ENCODE measurements around the gene AIP.
A peak's percentile ranks its signal among the peaks of the same experiment; 100 is the strongest.
"Not testable (repeated sequence)": the region's sequence is repeated elsewhere in the genome, so short reads cannot be mapped to it uniquely, and the experiment has no call there.

AIP gene

DNA sequence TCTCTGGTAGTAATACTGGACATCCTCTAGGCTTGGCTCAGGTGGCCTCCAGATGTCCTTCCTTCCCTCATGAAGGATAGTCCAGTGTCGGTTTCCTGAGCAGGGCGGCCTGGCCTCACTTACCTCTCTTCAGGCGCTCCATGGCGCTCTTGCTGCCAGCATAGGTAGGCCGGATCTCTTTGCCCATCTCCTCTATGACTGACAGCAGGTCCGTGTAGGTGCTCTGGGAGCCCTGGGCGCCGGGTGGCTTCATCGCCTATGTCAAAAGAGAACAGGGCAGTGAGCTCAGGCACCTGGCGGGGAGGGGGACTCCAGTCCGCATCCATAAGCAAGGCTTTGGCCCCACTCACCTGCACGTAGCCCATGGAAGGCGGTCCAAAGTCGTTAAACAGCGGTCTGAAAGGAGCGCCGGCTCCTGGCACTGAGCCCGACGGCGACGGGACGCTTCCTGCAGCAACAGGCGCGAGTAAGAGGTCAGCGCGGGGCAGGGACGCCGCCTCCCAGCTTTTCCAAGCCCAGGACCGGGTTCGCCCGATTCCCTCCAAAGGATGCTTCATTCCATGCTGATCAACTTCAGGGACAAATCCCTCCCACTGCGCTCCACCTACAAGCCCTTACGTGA lies 24.5 kb downstream of the AIP start:
- peak in 2 of 14 donors; percentile 39 to 55 for DNase-seq

DNA sequence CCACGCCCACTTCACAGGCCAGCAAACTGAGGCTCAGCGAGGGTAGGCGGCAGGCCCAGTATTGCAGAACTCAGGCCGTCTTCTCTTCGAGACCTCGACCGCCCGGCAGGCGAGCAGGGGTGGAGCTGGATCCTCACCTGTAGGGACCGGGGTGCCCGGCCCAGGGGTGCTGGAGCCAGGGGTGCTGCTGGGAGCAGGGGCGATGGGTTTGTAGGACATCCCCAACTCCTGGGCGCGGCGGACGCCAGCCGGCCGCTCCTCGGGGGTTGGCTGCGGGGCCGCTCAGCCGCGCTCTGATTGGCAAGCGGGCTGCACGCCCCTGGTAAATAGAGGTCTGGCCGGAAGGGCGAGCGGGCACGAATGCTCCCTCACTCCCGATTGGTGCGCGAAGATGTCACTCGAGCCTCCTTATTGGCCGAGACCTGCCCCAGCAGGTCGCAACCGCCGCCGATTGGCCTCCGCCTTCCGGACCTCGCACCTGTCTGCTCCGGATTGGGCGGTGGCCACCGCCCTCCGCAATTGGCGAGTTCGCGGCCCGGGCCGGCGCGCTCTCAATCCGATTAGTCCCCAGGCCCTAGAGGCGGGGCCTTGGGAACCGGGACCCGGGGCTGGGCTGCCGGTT lies 25.1 kb downstream of the AIP start, which contains the start of gene CDK2AP2:
CDK2AP2 (minus strand) TSS at position 299 of the 622 bp plus-strand sequence; CDS start at position 219, 80 bp downstream.
- peak; percentile 81 to 99 (median 97) for DNase-seq

- DNase-seq = peak; percentile 81 to 99 (median 96)
Observed at GRCh38 chr11:67508486-67509121, 25.8 kb downstream of the AIP start.

- DNase-seq = no peak
Observed at GRCh38 chr11:67510023-67510345, 27.2 kb downstream of the AIP start.

DNA sequence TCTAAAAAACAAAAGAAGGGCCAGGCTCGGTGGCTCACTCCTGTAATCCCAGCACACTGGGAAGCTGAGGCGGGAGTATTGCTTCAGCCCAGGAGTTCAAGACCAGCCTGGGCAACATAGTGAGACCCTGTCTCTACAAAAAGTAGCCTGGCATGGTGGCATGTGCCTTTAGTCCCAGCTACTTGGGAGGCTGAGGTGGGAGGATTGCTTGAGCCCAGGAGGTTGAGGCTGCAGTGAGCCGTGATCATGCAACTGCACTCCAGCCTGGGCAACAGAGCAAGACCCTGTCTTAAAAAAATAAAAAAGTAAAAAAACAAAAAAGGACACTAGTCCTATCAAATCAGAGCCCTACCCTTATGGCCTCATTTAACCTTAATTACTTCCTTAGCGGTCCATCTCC lies 28.7 kb downstream of the AIP start:
- DNase-seq = not testable (repeated sequence)

GRCh38 chr11:67514116-67514515 lies 31.3 kb downstream of the AIP start:
- no peak for DNase-seq

DNA sequence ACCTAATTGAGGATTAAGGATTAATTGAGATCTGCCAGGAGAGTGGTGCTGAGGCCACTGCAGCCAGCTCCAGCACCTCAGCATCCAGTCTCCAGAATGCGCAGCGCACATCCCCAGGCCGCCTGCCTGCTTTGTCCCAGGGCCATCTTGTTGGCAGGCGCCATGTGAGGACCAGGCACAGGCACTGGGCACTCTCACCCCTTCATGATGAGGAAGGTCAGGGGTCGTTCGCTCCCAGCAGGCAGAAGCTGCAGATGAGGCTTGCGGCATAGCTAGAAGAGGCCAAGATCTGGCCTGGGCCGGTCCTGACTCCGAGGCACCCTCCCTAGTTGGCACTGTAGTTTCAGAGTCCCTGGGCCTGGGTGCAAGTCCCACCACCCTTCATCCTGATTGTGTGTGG lies 34.0 kb downstream of the AIP start:
- DNase-seq = no peak

DNA sequence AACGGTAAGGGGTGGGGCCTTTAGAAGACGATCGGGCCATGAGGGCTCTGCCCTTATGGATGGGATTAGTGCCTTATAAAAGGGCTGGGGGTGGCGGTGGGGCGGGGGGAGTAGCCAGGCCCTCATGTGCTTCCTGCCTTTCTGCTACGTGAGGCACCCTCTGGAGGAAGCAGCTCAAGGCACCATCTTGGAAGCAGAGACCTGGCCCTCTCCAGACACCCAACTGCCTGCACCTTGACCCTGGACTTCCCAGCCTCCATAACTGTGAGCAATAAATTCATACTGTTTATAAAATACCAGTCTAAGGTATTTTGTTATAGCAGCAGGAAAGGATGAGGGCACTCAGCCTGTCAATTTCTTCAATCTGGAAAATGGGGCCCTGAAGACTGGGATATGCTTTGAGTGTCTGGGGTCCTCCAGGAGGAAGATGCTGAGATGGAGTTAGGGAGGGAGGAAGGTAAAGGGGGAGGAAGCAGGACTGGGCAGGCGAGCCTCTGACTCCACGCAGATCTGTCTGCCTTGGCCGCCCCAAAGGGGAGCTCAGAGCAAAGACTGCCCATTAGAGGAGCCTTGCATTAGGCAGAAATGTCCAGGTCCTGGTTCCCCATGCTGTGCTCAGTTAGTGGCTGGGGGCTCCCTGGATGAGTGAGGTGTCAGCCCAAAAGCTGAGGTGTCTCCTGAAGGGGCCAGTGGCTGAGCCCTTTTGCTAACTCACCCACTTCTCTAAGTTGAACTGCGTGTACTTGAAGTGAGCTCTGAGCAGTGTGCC lies 35.1 kb downstream of the AIP start:
- no peak for DNase-seq

- DNase-seq = no peak
Observed at GRCh38 chr11:67519726-67520125, 36.9 kb downstream of the AIP start.

- no peak for DNase-seq
Observed at GRCh38 chr11:67520856-67521824, 38.3 kb downstream of the AIP start.

DNA sequence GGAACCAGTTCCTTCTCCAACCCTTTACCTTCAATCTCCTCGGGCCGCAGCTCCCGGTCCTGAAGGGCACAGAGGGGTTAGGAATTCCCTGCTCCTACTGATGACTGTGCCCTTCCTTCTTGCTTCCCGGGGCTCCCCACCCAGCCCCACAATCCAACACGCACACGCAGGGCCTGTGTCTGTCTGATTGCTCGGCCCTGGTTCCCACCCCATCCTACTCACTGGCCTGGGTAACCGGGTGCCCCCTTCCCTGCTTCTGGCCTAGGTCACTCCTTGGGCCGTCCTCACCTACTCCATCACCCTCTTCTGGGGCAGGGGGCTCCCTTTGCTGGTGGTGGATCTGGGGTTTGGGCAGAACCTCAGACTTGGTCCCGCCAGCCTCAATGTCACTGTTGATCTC lies 39.1 kb downstream of the AIP start:
- DNase-seq = no peak

GRCh38 chr11:67522338-67522737 lies 39.5 kb downstream of the AIP start:
- DNase-seq = no peak

GRCh38 chr11:67522844-67523555 lies 40.2 kb downstream of the AIP start, which contains the start of gene CABP2:
Gene CABP2 (minus strand): TSS chr11:67523446. CDS start chr11:67523326, 120 bp downstream.
- DNase-seq = no peak

DNA sequence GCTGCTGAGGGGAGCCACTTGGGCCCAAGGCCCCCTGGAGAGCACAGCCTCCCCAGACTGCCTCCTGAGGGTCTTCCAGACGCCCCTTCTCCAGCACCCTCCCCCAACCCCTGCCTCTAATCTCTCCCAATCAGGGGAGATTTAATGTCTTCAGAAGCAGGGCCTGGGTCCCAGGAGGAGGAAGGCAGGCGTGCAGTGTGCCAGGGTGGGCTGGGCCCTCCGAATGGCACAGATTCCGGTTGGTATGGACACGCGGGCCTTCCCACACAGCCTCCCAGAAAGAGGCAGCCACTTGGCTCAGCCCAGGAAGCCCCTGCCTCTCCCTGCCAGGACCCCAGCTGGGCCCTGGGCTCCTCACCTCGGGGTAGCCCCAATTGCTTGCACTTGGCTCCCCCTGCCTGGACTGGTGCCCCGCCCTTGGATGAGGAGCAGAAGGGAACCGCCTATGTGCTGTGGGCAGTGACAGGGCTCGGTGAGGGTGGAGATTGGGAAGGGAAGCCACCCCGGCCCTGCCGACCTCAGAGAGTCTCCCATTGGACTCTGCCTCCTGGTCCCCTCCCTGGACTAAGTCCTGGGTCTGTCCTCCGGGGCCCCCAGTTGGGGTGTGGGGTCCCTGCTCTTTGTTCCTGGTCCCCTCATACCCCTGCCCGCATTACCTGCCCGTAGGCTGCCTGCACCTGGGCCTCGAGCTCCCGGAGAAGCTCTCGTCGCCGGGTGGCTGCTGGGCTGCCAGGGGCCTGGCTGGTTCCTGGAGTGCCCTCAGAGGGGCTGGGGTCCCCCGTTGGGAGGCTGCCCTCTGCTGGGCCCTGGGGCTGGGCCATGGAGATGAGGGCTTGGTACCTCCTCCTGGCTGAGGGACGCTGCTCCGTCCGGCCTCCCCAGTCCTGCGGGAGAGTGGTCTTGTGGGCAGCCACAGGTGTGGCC lies 41.0 kb downstream of the AIP start:
- DNase-seq = no peak

- no peak for DNase-seq
Observed at GRCh38 chr11:67524480-67524808, 41.6 kb downstream of the AIP start.

DNA sequence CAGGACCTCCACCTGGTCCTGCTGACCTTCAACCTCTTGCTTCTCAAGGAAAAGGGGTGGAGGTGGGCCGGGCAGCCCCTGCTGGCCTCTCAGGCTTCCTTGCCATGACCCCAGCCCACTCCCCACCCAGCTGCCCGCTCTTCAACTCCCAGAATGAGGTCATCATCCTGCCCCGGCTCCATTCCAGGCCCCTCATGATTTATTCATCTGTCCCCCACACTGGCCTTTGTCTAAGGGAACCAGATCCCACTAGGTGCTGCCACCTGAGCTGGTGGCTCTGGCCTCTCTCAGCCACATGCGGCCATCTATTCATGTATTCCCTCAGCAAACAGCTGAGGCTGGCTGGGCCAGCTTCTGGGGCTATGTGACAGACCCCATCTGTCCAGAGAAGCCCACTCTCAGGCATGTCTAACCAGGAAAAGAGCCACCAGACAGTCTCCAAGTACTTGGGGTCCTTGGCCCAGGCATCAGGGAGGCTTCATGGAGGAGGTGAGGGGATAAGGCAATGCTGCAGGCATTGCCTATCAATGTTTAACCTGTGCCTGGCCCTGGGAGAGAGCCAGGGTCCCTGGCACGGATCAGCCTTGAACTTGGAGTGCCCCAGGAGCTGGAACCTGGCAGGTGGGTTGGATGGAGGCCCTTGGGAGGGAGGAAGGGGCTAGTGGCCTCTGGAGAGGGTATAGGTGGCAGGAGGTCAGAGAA lies 42.6 kb downstream of the AIP start:
- DNase-seq = no peak

GRCh38 chr11:67528376-67528775 lies 45.5 kb downstream of the AIP start:
- DNase-seq = no peak

GRCh38 chr11:67530282-67530592 lies 47.4 kb downstream of the AIP start:
- DNase-seq = no peak

GRCh38 chr11:67532889-67533288 lies 50.1 kb downstream of the AIP start:
- DNase-seq = no peak

Data from C1 segment of cervical spinal cord (tissue), 14 donors.